Spleen (tissue), 7 donors: Measurements from ENCODE around the gene GAGE1.
"Not testable (repeated sequence)": the region's sequence is repeated elsewhere in the genome, so short reads cannot be mapped to it uniquely, and the experiment has no call there.

Experiments used
- CTCF ChIP-seq, 11 experiments: fragments of 200-600 bp in 7 of 11; fragments of 450-650 bp in 4 of 11; sonication (generic) in 4 of 11; IDR thresholded peaks in 8 of 11; conservative IDR thresholded peaks in 3 of 11; 1 replicate in 7 of 11; 2 replicates in 4 of 11; pipeline versions ENCODE4 v1.4.0 to v1.8.0; 2016 to 2021; ENCODE audit warnings: antibody characterized with exemption in 11 of 11, inconsistent platforms in 4 of 11, mild to moderate bottlenecking in 1 of 11
- POLR2A ChIP-seq, 3 donors: fragments of 450-650 bp; IDR thresholded peaks; one replicate each; pipeline ENCODE4 v1.5.1; 2017; ENCODE audit warnings: antibody characterized with exemption in 3 of 3, mild to moderate bottlenecking in 1 of 3
- POLR2AphosphoS5 ChIP-seq, 3 donors: sonication (generic); formaldehyde crosslinking; IDR thresholded peaks; one replicate each; pipeline ENCODE4 v1.5.1; 2017; ENCODE audit warnings: antibody characterized with exemption in 3 of 3
- donor health status: DM: no; HTN: no; CAD: no; lungs with moderate emphysema.
- donor health status: DM: no; HTN: no; CAD: no.
- donor health status: DM: no; HTN: no; CAD: no.

- TF ChIP-seq CTCF (IDR thresholded peaks at IDR 0.05 in 8 of 11, conservative IDR thresholded peaks at IDR 0.05 in 3 of 11); POLR2A (IDR thresholded peaks at IDR 0.05); POLR2AphosphoS5 (IDR thresholded peaks at IDR 0.05): not testable (repeated sequence)
Measured at GRCh38 chrX:49560542-49560941, 38.3 kb upstream of the GAGE1 start, which contains the start of gene GAGE12F.
